ENCODE data around the gene SLC4A11.

DNA sequence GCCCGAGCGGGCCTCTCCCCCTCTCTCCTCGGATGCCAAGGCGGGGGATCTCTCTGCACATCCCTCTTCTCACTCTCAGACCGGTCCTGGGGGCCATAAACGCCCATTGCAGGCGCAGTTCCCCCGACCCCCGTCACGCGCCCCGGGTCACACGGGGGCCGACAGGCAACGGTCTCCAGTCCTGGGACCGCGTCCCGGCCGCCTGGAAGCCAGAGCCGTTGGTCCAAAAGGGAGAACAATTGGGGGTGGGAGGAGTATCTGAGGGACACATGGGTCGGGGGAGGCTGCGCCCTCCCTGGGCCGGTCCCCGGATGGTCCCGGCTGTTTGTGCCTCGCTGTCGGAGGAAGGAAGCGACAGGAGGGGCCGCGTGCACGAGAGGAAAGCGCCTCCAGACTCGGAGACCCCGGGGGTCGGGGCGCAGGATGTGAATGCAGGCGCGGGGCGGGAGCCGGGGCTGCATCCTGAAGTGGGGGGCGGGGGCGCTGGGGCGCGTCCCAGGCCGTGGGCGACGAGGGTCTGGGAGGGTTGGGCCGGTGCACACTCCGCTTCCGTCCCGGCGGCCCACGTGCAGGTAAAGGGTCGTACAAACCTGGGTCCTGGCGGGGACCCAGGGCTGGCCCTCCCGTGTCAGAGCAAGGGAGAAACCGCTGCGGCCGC is 903 bp downstream of the SLC4A11 start:
- TF ChIP-seq, protein P1, sequence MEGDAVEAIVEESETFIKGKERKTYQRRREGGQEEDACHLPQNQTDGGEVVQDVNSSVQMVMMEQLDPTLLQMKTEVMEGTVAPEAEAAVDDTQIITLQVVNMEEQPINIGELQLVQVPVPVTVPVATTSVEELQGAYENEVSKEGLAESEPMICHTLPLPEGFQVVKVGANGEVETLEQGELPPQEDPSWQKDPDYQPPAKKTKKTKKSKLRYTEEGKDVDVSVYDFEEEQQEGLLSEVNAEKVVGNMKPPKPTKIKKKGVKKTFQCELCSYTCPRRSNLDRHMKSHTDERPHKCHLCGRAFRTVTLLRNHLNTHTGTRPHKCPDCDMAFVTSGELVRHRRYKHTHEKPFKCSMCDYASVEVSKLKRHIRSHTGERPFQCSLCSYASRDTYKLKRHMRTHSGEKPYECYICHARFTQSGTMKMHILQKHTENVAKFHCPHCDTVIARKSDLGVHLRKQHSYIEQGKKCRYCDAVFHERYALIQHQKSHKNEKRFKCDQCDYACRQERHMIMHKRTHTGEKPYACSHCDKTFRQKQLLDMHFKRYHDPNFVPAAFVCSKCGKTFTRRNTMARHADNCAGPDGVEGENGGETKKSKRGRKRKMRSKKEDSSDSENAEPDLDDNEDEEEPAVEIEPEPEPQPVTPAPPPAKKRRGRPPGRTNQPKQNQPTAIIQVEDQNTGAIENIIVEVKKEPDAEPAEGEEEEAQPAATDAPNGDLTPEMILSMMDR (conservative IDR thresholded peaks at IDR 0.05 in 1 of 2, IDR thresholded peaks at IDR 0.05 in 1 of 2; ENCODE audit: low read depth in 1 of 2, low read length in 2 of 2) = no peak
- peak; percentile 60 for TF ChIP-seq EZH2 (IDR thresholded peaks at IDR 0.05; ENCODE audit: low read length, missing control alignments)

All from fibroblast of lung (primary cell).